ENCODE measurements around the gene CARMIL1.

DNA sequence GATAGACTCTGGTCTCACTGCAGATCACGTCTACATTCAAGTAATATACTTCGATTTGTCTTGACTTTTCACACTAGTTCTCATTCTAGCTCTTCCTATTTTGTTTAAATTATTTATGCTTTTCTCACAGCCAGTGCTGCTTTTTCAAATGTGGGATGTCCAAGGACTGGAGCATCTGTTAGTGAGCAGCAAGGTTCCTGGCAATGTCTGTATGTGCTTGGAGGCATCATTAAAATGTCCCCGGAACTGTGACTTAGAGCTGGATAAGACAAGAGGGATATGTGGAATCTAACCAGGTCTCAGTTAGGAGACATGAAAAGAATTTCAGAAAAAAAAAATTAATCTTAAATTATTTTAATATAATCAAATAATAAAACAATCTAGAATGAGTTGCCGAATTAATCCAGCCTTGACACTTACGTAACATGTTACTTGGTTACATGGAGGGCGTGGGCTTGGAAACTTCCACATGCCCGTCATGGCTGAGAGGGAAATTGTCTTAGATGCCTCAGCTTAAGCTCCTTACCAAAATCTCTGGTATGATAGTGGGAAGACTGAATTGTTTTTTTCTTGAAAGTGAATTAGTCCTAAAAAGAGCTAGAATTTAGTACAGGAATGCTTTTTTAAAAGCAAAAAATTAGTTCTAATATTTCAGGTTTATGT is 21.4 kb upstream of the CARMIL1 start:
- TF ChIP-seq, protein P1, sequence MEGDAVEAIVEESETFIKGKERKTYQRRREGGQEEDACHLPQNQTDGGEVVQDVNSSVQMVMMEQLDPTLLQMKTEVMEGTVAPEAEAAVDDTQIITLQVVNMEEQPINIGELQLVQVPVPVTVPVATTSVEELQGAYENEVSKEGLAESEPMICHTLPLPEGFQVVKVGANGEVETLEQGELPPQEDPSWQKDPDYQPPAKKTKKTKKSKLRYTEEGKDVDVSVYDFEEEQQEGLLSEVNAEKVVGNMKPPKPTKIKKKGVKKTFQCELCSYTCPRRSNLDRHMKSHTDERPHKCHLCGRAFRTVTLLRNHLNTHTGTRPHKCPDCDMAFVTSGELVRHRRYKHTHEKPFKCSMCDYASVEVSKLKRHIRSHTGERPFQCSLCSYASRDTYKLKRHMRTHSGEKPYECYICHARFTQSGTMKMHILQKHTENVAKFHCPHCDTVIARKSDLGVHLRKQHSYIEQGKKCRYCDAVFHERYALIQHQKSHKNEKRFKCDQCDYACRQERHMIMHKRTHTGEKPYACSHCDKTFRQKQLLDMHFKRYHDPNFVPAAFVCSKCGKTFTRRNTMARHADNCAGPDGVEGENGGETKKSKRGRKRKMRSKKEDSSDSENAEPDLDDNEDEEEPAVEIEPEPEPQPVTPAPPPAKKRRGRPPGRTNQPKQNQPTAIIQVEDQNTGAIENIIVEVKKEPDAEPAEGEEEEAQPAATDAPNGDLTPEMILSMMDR (IDR thresholded peaks at IDR 0.05; ENCODE audit: low read depth, low read length): no peak
- no peak for TF ChIP-seq EZH2phosphoT487 (IDR thresholded peaks at IDR 0.05; ENCODE audit: low read depth)
